DMS114 treated with DMSO at 0.1 percent for 48 hours (cell line): ENCODE measurements around the gene OR2A25.
A peak's percentile ranks its signal among the peaks of the same experiment; 100 is the strongest.
"Not testable (repeated sequence)": the region's sequence is repeated elsewhere in the genome, so short reads cannot be mapped to it uniquely, and the experiment has no call there.

Source experiments
- DNase-seq: peaks from one replicate; lab custom pipeline; 2025; ENCODE audit not compliant: unreplicated experiment; lab: John Stamatoyannopoulos, UW

The OR2A25 gene, protein sequence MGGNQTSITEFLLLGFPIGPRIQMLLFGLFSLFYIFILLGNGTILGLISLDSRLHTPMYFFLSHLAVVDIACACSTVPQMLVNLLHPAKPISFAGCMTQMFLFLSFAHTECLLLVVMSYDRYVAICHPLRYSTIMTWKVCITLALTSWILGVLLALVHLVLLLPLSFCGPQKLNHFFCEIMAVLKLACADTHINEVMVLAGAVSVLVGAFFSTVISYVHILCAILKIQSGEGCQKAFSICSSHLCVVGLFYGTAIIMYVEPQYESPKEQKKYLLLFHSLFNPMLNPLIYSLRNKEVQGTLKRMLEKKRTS

DNA sequence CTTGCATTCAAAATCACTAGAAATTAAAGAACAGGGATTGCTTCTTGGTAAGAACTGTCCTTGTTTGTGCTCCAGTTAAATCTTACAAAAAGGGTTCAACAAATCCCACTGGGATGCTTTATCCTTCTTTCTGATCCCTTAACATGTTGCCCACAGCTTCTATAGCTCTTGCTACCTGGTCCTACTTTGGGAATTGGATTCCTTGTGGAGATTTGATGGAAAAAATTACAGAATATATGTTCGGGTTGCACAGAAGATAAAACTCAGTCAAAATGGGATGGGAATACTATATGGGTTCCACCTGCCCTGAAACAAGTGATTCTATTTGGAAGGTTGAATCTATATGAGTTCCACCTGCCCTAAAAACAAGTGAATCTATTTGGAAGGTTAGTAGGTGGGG is at the start of gene OR2A25:
TSS of gene OR2A25 (plus strand) at position 301 of the 400 bp plus-strand sequence. CDS start 4,409 bp downstream, outside the sequence.
- no peak for DNase-seq

DNA sequence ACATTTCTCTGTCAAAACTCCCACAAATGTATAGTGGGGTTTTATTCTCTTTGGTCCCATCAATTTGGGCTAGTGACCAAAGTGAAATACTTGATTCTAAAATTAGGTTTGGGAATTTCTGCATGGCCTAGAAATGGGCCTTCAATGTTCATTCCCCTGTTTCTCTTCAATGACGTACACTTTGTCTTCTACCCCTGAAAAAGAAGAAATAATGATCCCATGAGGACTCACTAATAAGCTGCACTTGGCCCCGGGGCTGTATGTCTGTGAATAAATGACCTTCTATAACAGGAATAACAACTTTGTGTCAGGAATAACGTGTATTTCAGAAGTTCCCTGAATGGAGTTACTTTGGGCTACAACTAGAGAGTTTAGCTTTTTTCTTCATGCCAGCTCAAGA is 49.3 kb upstream of the OR2A25 start:
- DNase-seq = no peak

DNA sequence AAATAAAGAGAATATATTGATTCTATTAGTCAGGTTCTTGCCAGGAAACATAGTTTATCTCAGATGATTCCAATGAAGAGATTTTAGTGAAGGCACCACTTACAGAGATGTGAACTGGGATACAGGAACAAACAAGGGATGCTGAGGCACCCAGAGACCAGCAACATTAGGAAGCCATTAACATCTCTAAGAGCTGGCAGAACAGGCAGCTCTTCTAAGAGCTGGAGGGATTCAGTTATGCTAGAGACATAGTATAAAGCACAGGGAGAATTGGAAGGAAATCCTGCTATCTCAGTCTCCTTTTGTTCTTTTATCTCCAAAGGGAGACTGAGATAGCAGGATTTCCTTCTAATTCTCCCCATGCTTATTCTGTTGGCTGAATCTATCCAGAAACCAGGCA is 47.4 kb upstream of the OR2A25 start:
- DNase-seq = no peak

DNA sequence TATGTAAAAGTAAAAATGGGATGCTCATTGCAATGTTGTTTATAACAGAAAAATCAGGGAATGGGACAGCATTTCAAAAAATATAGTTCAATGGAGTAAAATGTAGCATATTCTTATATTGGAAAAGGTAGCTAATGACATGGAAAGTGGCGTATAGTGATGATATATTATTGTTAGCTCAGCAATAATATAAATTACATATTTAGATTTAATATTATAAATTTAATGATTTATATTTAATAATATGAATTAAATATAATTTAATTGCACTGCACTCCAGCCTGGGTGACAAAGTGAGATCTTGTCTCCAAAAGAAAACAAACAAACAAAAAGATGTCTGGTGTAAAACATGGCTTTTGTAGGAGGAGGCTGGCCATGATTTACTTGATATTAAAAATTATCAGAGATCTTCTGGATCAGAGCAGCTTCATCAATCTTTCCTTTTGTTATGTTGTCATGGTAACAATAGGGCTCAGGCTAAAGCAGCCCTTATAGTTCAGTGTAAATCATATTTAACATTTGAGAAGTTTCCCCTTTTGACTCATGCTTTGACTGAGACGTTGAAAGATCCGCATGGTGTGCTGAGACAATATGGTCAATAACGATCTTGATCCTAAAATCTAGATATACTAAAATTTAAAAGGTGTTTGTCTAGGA is 46.3 kb upstream of the OR2A25 start:
- DNase-seq = no peak

DNA sequence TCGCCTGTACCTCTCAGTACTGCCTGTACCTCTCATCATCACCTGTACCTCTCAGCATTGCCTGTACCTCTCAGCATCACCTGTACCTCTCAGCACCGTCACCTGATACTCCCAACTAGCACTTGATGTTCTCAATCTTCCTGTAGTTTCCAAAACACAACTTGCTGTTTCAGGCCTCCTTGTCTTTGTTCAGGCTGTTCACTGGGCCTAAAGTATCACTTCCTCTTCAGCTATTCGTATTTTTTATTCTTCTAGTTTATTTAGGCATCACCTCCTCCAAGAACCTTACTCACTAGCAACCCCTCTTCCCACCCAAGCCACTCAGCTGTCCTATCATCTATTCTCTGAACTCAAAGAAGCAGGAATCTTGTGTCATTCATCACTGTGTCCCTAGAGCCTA is 45.4 kb upstream of the OR2A25 start:
- no peak for DNase-seq

DNA sequence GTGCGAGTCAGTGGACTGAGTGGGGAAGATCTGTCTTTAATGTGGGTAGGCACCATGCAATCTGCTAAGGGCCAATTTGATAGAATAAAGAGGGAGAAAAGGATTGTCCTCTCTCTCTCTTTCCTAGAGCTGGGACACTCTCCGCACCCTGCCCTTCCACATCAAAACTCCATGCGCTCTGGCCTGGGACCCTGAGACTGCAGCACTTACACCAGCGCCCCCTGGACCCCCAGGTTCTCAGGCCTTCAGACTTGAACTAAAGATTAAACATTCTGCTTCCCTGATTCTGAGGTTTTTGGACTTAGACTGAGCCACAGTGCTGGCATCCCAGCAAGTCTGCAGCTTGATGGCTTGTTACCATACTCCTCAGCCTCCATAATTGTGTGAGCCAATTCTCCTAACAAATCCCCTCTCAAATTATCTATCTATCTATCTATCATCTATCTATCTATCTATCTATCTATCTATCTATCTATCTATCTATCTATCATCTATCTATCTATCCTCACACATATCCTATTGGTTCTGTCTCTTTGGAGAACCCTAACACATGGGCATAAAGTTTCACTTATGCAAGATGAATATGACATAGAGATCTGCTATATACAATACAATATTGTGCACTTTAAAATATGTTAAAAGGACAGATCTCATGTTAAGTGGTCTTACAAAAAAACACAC is 43.3 kb upstream of the OR2A25 start:
- no peak for DNase-seq

DNA sequence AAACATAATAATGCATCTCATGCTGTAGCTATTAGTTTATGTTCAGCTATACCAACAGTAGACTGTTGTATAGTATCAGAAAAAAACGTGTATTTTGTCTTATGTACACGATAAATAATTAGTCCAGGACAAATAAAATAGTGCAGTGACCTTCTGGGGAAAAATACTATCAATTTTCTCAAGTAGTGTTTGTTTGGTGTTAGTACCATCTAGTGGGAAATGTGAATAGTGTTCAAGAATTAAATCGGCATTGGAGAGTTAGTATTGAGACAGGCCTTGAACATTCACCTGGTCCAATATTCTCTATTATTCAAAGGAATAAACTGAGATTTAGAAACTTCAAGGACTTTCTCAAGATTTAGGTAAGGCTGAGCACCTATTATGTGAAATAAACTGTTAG is 42.5 kb upstream of the OR2A25 start:
- peak; percentile 21 for DNase-seq

DNA sequence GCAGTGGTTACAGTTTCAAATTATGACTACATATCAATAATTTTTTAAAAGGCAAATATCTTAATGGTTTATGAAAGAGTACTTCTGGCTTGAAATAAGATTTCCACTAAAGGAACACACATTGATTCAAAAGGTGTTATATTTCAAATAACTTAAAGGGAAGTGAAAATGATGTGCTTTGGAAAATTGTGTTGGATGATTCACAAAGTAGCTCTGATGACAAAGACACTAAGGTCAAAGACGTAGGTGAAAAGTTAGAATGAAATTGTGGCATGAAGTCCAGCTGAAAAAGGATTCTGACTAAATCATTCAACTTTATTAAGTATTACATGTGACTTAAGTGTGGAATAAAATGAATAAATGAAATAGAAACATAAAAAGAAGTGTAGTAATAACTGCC is 41.6 kb upstream of the OR2A25 start:
- no peak for DNase-seq

DNA sequence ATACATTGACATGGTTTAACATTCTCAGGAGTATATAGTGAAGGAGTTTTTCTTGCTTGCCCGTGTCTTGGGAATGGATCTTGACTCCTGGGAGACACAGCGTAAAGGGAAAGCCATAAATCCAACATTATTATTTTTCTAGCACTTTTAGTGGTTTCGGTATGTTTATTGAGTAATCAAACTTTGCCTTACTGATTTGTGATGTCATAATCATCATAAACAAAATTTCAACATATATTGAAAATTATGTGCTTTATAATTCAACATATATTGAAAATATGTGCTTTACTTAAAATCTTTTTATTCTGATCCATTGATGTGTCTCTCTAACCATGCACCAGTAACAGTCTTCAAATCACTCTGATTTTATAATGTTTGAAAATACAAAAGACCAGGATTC is 41.1 kb upstream of the OR2A25 start:
- DNase-seq = no peak

DNA sequence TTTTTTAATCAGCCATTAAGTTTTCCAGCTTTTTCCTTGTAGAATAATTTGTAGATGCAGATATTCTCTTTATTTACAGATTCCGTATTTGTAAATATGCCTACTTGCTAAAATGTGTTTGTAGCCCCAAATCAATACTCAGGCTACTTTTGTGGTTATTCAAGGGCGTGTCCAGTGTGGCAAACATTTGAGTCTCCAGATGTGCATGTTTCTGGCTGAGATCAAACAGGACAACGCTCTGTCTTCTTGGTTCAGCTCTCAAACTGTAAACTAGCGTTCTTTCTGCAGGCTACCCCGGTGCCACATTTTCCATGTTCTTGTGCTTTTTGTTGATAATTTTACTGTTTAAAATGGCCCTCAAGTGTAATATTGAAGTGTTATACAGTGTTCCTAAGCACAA is 37.1 kb upstream of the OR2A25 start:
- no peak for DNase-seq

DNA sequence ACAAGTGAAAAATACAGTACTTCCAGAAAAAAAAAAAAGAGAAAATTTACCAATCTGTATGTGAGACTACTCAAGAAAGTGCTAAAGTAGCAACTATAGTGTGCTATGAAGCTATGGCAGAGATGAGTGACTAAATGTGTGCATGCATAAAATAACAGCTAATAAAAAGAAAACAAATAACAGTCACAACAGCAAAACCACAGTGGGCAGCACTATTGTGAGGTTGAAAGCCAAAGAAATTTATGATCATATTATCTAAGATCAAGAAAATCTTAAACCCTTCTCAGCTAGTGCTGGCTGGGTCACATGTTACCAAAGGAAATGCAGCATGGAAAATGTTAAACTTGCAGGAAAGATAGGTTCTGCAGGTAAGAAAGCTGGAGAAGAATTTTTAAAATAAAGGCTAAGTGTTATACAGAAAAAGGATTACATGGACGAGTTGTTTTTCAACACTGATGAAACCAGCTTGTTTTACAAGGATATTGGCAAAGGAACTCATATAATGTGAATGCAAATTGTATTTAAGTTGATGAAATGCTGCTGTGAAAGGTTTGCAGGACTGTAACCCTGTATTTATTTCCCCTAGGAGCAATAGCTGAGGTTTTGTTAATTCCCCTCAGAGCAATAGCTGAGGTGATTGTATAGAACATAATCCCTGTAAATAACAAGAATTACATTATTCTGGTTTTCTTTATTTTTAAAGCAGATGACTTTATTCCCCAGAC is 36.5 kb upstream of the OR2A25 start:
- DNase-seq = no peak

DNA sequence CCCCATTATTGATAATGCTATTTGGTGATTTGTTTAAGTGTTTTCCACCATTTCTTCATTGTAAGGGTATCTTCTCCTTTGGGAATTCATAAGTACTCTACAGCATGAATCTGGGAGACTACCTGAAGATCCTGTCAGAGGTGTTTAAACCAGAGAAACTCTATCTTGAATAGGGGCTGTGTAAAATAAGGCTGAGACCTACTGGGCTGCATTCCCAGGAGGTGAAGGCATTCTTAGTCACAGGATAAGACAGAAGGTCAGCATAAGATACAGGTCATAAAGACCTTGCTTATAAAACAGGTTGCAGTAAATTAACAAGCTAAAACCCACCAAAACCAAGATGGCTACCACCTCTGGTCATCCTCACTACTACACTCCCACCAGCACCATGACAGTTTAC is 34.2 kb upstream of the OR2A25 start:
- DNase-seq = no peak

DNA sequence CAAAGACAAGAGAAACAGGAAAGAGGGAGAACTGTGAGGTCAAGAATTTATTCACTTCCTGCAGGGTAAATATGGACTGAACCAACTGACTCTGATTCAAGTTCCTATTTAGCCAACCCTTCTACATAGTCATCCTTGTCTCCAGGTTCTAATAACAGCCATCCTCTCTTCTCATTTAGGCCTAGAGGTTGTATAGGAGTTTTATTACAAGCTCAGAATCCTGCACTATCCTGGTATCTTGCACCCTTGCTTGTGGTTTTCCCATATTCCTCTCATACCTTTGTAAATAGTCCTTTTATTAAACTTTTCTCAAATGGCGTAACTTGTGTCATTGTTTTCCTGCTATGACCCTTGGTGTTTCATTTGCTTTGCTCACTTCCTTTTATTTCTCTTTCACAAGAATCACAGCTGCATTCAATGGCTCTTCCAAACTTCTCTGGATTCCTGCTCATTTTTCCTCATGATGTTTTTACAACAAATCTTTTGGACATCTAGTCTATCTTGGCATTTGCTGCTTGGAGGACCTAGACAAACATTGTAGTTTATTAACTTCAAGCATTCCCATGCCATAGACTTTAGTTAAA is 33.2 kb upstream of the OR2A25 start:
- DNase-seq = no peak

DNA sequence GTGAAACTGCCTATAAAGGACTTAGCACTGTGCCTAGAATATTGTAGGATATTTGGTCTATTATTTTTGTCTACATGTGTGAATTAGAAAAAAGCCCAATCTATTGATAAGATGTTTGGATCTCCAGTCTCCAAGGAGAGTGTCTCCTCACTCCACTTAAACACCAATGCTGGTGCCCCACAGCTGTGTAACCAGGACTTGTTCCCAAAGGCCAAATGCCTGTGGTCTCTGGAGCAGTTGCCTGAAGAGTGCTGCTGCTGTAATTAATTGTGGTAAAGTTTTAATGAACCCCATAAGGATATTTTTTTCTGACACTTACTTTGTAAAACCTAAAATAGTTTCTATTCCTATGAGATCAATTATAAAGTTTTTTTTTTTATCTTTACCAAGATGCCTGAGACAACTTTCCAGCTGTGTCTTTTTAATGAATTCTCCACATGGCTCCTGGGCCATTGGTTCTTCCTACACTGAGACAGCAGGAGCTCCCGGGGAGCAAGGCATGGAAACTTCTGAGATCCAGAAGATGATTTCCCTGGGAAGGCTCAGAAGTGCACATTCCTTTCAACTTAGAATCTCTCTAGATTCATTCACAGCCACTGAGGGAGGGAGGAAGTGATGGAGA is 32.1 kb upstream of the OR2A25 start:
- DNase-seq = no peak

DNA sequence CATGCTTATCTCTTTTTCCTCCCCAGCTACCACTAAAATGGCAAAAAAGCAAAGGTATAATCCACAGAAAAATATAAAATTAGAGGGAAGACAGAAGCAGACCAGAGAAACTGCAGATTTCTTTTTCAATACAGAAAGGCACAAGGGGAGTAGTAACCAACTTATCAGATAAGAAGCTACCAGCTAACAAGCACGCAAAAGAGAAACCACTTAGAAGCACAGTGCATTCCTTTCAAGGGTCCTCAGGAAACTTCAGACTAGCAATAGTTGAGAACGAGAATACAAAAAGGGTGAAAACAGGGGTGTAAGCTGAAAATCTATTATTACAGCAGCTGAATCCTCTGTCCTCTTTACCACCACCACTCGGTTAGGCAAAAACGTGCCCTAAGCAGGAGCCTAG is 30.7 kb upstream of the OR2A25 start:
- DNase-seq = no peak

DNA sequence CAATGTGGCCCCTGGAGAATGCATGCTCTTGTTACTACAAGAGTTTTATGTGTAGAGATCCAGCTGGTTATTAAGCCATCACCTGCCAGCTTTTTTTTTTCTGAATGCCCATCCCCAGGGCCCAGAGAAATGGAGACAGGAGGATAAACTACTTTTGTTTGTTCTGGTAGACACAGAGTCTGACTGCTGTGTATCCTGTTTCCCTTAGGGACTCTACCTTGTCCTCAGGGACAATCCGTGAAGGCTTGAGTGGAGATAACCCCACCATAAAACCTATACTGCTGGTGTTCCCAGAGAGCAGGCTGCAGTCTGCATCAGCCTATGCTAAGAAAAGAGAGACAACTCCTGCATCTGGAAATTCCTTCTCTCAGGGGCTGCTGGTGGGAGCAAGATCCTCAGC is 21.0 kb upstream of the OR2A25 start, which contains the start of gene OR2A5:
TSS of gene OR2A5 (plus strand) at position 301 of the 400 bp plus-strand sequence. CDS start 1,454 bp downstream, outside the sequence.
- no peak for DNase-seq

DNA sequence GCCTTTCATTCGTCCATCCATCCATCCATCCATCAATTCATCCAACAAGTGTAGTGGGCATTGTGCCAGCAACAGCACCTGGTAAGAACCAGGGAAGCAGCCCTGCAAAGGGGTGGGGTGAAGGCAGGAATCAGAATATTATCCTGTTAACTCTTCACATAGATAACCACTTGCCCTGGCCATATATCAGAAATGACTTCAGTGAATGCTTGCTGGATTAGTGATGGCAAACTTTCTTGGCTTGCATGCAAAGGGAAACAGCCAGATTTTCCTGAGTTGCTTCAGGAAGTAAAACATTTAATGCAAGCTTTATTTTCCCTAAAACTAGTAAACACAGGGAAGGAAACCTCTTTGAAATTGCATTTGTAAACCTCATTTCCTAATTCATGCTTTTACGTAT is 20.1 kb upstream of the OR2A25 start:
- DNase-seq = no peak

DNA sequence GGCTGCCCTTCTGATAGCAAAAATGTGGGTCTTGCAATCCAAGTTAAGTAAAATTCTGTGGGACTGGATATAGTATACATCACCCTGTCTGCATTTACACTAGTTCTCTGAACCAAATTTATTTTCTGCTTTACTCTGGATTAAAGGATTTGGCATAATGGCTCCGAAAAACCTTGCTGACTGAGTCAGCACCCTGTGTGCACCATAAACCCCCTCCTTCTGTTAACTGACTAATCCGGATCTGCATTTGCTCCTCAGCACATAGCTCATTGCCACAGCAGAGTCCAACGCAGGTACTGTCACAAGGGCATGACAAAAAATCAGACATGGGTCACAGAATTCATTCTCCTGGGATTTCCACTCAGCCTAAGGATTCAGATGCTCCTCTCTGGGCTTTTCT is 19.5 kb upstream of the OR2A25 start:
- DNase-seq = no peak

DNA sequence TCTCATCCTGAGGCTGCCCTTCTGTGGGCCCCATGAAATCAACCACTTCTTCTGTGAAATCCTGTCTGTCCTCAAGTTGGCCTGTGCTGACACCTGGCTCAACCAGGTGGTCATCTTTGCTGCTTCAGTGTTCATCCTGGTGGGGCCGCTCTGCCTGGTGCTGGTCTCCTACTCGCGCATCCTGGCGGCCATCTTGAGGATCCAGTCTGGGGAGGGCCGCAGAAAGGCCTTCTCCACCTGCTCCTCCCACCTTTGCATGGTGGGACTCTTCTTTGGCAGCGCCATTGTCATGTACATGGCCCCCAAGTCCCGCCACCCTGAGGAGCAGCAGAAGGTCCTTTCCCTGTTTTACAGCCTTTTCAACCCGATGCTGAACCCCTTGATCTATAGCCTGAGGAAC is 18.7 kb upstream of the OR2A25 start:
- not testable (repeated sequence) for DNase-seq

DNA sequence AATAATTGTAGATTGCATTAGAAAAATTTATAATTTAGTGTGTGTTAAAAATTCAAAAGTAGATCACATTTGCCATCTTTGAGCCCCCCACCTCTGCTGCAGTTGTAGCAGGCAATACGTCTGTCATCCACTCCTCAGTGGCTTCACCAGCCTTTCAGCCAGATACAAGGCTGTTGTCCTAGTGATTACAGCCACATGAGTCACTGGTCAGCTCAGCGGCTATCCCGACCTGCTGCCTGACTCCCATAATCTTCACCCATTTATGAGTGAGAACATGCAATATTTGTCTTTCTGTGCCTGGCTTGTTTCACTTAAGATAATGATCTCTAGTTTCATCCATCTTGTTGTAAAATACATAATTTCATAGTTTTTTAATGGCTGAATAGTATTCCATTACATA is 11.7 kb upstream of the OR2A25 start:
- no peak for DNase-seq

DNA sequence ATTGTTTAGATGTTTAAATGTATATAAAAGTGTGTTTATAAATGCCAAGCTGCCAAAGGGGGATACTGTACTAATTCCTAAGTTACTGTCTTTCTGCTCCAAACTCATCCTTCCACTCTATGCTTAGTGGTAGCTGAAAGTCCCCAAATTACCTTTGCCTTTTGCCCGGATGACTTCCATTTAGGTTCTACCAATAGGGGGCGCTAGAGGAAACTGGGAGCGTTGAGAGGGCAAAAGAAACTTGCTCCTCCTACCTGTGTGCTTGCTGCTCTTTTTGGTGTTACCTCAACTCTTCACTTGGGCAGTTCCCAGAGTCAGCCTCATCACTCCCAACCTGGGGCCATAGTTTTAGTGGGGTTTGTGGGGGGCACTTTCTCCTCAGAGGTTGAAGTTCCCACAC is 5.9 kb upstream of the OR2A25 start:
- no peak for DNase-seq
